Activated CD8-positive, alpha-beta T cell treated with anti-CD3 and anti-CD28 coated beads for 36 hours (primary cell): ENCODE measurements around the gene TOM1L1. TPM values are rescaled to one million over a fixed set of nuclear protein-coding genes. Genes with fewer than 3 reads are reported as not detected.

Experiments used
- ATAC-seq: fragments of 200-7000 bp; cut with Tn5 transposase; one replicate; pipeline ENCODE4 v1.10.0; 2021; ENCODE audit warnings: mild to moderate bottlenecking, moderate library complexity
- CTCF ChIA-PET: fragments of 350-600 bp; sonication (Branson Sonifier 250); formaldehyde crosslinking; loops from one replicate; lab custom pipeline; 2021; ENCODE audit warnings: antibody characterized with exemption; lab: Charles Lee
- POLR2A ChIA-PET: fragments of 350-600 bp; sonication (Branson Sonifier 250); formaldehyde crosslinking; loops from one replicate; lab custom pipeline; 2021; ENCODE audit warnings: antibody characterized with exemption; lab: Charles Lee
- DNase-seq: peaks from one replicate; pipeline ENCODE4 v3.0.0-alpha.2; 2020
- H3K27ac Mint-ChIP-seq: one replicate; pipeline ENCODE4 v1.8.0; 2021; ENCODE audit warnings: mild to moderate bottlenecking, mixed read lengths
- H3K27me3 Mint-ChIP-seq: one replicate; pipeline ENCODE4 v1.8.0; 2021; ENCODE audit warnings: mixed read lengths
- H3K36me3 Mint-ChIP-seq: one replicate; pipeline ENCODE4 v1.8.0; 2021; ENCODE audit warnings: low read depth, mixed read lengths
- H3K4me1 Mint-ChIP-seq: one replicate; pipeline ENCODE4 v1.8.0; 2021; ENCODE audit warnings: low read depth, mixed read lengths
- H3K4me3 Mint-ChIP-seq: one replicate; pipeline ENCODE4 v1.8.0; 2021; ENCODE audit warnings: mild to moderate bottlenecking, moderate library complexity, mixed read lengths
- H3K9me3 Mint-ChIP-seq: one replicate; pipeline ENCODE4 v1.8.0; 2021; ENCODE audit warnings: mixed read lengths
- intact Hi-C: fragments of 100-400 bp; cut with micrococcal nuclease; formaldehyde crosslinking; loops from one replicate; pipeline ENCODE4 v1.10.0; 2022
- total RNA-seq, 2 experiments: library from RNA; stranded (reverse); gene quantifications; one replicate each; pipeline ENCODE4 v1.2.3, GENCODE V29; 2021
- TF ChIP-seq, protein P1 (sequence below): fragments of 200-600 bp; IDR thresholded peaks from one replicate; pipeline ENCODE4 v1.8.0; 2022; ENCODE audit warnings: antibody characterized with exemption, mild to moderate bottlenecking

The TOM1L1 gene
- total RNA-seq, 2 experiments from 2014 or later: not detected

DNA sequence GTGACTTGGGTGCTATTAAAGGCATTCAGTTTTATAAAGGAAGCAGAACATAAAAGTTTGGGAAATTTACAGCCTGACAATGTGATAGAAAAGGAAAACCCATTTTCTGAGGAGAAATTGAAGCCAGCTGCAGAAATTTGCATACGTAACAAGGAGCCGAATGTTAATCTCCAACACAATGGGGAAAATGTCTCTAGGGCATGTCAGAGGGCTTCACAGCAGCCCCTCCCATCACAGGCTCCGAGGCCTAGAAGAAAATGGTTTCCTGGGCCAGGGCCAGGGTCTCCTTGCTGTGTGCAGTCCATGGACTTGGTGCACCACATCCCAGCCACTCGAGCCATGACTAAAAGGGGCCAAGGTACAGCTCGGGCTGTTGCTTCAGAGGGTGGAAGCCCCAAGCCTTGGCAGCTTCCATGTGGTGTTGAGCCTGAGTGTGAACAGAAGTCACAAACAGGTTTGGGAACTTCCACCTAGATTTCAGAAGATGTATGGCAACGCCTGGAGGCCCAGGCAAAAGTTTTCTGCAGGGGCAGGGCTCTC lies 23.9 kb upstream of the TOM1L1 start:
- Mint-ChIP-seq H3K36me3 (no peaks in the 10 kb centered on the region), H3K27me3 (peaks cover 13% of the 10 kb centered on the region), H3K9me3 (no peaks in the 10 kb centered on the region), H3K4me3 (no peak overlapping the region), H3K27ac (no peak overlapping the region), H3K4me1 (no peaks in the 10 kb centered on the region)
- DNase-seq: no peak
- no peak for ATAC-seq
- ChIA-PET CTCF (no interaction called here), POLR2A (no interaction called here)
- TF ChIP-seq, protein P1, sequence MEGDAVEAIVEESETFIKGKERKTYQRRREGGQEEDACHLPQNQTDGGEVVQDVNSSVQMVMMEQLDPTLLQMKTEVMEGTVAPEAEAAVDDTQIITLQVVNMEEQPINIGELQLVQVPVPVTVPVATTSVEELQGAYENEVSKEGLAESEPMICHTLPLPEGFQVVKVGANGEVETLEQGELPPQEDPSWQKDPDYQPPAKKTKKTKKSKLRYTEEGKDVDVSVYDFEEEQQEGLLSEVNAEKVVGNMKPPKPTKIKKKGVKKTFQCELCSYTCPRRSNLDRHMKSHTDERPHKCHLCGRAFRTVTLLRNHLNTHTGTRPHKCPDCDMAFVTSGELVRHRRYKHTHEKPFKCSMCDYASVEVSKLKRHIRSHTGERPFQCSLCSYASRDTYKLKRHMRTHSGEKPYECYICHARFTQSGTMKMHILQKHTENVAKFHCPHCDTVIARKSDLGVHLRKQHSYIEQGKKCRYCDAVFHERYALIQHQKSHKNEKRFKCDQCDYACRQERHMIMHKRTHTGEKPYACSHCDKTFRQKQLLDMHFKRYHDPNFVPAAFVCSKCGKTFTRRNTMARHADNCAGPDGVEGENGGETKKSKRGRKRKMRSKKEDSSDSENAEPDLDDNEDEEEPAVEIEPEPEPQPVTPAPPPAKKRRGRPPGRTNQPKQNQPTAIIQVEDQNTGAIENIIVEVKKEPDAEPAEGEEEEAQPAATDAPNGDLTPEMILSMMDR: no peak
- intact Hi-C loops: no loop called here

DNA sequence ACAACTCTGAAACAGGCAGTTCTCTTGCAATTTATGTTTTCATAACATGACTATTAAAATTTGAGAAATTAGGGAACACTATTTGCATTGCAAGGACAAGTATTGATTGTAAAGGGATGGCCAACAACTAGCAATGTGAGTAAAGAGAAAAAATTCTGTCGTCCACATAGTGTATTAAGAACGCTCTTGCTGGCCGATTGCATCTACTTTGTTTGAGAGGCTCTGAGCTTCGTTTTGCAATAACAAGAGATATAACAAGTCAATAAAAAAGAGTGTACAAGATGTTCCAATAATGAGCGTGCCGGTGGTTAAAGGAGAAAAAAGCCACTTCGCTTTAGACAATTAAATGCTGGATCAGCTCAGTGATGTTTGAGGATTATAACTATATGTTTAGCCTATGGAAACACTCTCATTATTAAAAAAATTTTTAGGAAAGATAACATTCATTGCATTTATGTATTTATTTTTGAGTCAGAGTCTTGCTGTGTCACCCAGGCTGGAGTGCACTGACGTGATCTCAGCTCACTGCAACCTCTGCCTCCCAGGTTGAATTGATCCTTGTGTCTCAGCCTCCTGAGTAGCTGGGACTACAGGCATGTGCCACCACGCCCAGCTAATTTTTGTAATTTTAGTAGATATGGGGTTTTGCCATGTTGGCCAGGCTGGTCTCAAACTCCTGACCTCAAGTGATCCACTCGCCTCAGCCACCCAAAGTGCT lies 19.2 kb upstream of the TOM1L1 start:
- H3K4me1 Mint-ChIP-seq: no peaks in the 10 kb centered on the region
- no peak overlapping the region for H3K27ac Mint-ChIP-seq
- ATAC-seq (no peak), DNase-seq (no peak)
- TF ChIP-seq, protein P1: no peak
- intact Hi-C loops: no loop called here
- H3K36me3 Mint-ChIP-seq: no peaks in the 10 kb centered on the region
- H3K4me3 Mint-ChIP-seq: no peak overlapping the region
- ChIA-PET POLR2A (no interaction called here), CTCF (no interaction called here)
- no peaks in the 10 kb centered on the region for H3K9me3 Mint-ChIP-seq
- H3K27me3 Mint-ChIP-seq: peaks cover 7% of the 10 kb centered on the region

DNA sequence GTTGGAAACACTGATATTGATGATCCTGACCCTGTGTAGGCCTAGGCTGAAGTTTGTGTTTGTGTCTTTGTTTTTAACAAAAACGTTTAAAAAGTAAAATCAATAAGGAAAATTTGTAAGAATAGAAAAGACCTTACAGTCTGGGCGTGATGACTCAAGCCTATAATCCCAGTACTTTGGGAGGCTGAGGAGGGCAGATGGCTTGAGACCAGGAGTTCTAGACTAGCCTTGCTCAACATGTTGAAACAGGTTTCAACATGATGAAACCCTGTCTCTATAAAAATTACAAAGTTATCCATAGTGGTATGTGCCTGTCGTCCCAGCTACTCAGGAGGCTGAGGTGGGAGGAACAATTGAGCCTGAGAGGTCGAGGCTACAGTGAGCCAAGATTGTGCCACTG lies 18.3 kb upstream of the TOM1L1 start:
- intact Hi-C loops: no loop called here
- POLR2A ChIA-PET: no interaction called here
- Mint-ChIP-seq H3K36me3 (no peaks in the 10 kb centered on the region), H3K27ac (no peak overlapping the region), H3K4me1 (no peaks in the 10 kb centered on the region), H3K9me3 (no peaks in the 10 kb centered on the region), H3K27me3 (peaks cover 7% of the 10 kb centered on the region), H3K4me3 (no peak overlapping the region)
- ATAC-seq: no peak
- CTCF ChIA-PET: no interaction called here
- TF ChIP-seq, protein P1: no peak
- no peak for DNase-seq

DNA sequence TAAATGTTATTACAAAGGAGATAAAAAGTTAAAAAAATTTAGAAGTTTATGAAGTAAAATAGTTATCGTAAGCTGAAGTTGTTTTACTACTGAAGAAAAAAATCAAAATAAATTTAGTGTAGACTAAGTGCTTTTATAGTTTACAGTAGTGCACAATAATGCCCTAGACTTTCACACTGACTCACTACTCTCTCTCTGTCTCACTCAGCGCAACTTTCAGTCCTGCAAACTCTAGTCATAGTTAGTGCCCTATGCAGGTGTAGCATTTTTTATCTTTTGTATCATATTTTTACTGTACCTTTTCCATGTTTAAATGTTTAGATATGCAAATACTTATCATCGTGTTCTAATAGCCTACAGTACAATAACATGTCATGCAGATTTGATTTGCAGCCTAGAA lies 17.7 kb upstream of the TOM1L1 start:
- TF ChIP-seq, protein P1: no peak
- ChIA-PET CTCF (no interaction called here), POLR2A (no interaction called here)
- no peaks in the 10 kb centered on the region for H3K4me1 Mint-ChIP-seq
- H3K4me3 Mint-ChIP-seq: no peak overlapping the region
- intact Hi-C loops: no loop called here
- ATAC-seq (no peak), DNase-seq (no peak)
- H3K9me3 Mint-ChIP-seq: no peaks in the 10 kb centered on the region
- no peaks in the 10 kb centered on the region for H3K36me3 Mint-ChIP-seq
- H3K27me3 Mint-ChIP-seq: peaks cover 7% of the 10 kb centered on the region
- no peak overlapping the region for H3K27ac Mint-ChIP-seq

DNA sequence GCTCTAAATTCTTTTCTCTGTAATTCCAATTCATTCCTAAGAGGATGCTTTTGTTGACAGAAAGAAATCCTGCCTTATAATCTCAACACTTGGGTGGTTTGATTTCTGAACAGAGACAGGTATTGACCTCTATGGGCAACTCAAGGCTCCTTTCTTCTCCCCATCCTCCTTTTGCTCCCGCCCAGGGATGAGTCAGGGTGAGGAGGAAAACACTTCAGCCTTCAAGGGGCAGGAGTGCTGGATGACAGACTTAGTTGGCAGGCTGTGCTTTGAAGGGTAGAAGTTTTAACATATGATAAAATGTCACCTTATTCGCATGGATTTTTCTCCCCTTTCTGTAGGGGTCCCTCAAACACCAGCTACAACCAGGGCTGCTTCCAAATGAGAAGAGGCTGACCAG lies 16.7 kb upstream of the TOM1L1 start:
- Mint-ChIP-seq H3K27me3 (peaks cover 4% of the 10 kb centered on the region), H3K4me1 (no peaks in the 10 kb centered on the region), H3K4me3 (no peak overlapping the region), H3K27ac (no peak overlapping the region), H3K9me3 (no peaks in the 10 kb centered on the region), H3K36me3 (no peaks in the 10 kb centered on the region)
- TF ChIP-seq, protein P1: no peak
- DNase-seq: no peak
- no peak for ATAC-seq
- intact Hi-C loops: no loop called here
- ChIA-PET POLR2A (interaction anchor here (0.5 kb wide), 1 partner anchor 1270 kb away, joined by 3 read pairs; no protein-coding TSS in a partner anchor), CTCF (no interaction called here)
